Neuronal stem cell (in vitro differentiated cells): ENCODE data around the gene LEMD3.

Experiments
- DNase-seq: peaks from one replicate; pipeline ENCODE4 v3.0.0-alpha.2; 2013; ENCODE audit warnings: low spot score
- H2AFZ ChIP-seq: one replicate; pipeline ENCODE4 v1.6.1; 2013; ENCODE audit warnings: mild to moderate bottlenecking, low read length, inconsistent platforms
- H2AK5ac ChIP-seq: 2 replicates; pipeline ENCODE4 v1.6.1; 2013; ENCODE audit warnings: low read depth, mild to moderate bottlenecking, inconsistent platforms, low read length, moderate library complexity, mixed read lengths
- H2BK120ac ChIP-seq: 2 replicates; pipeline ENCODE4 v1.6.1; 2013; ENCODE audit warnings: low read depth, mild to moderate bottlenecking, inconsistent platforms, low read length, moderate library complexity, mixed read lengths
- H2BK12ac ChIP-seq: one replicate; pipeline ENCODE4 v1.6.1; 2013; ENCODE audit warnings: low read length, inconsistent platforms
- H2BK15ac ChIP-seq: 2 replicates; pipeline ENCODE4 v1.6.1; 2013; ENCODE audit warnings: mild to moderate bottlenecking, low read length, inconsistent platforms, mixed read lengths
- H2BK5ac ChIP-seq: one replicate; pipeline ENCODE4 v1.6.1; 2013; ENCODE audit warnings: inconsistent platforms, mild to moderate bottlenecking, low read length, moderate library complexity
- H3K14ac ChIP-seq: one replicate; pipeline ENCODE4 v1.6.1; 2013; ENCODE audit warnings: low read length, inconsistent platforms
- H3K18ac ChIP-seq: 2 replicates; pipeline ENCODE4 v1.6.1; 2013; ENCODE audit warnings: low read length, inconsistent platforms
- H3K23ac ChIP-seq: 2 replicates; pipeline ENCODE4 v1.6.1; 2013; ENCODE audit warnings: low read depth, mild to moderate bottlenecking, mixed read lengths, low read length, inconsistent platforms; ENCODE audit not compliant: poor library complexity
- H3K27ac ChIP-seq: replicated peaks from 3 replicates; pipeline ENCODE4 v1.5.1; 2013; ENCODE audit warnings: low read length, inconsistent platforms
- H3K27me3 ChIP-seq, 3 experiments: 2 replicates each; pipeline ENCODE4 v1.6.1; 2013; ENCODE audit warnings: low read length in 3 of 3, mild to moderate bottlenecking in 2 of 3, inconsistent platforms in 1 of 3, low read depth in 1 of 3, mixed read lengths in 1 of 3, moderate library complexity in 1 of 3; ENCODE audit not compliant: control insufficient read depth in 3 of 3, insufficient read depth in 3 of 3
- H3K36me3 ChIP-seq, 2 donors: replicated peaks in 1 of 2; 2 replicates each; pipeline ENCODE4 v1.6.1; 2013; ENCODE audit warnings: low read length in 2 of 2; ENCODE audit not compliant: control insufficient read depth in 2 of 2, insufficient read depth in 2 of 2
- H3K4ac ChIP-seq: 2 replicates; pipeline ENCODE4 v1.6.1; 2013; ENCODE audit warnings: inconsistent platforms, mild to moderate bottlenecking, low read length, moderate library complexity
- H3K4me1 ChIP-seq, 2 donors: 1 replicate in 1 of 2; 2 replicates in 1 of 2; pipeline ENCODE4 v1.6.1; 2013; ENCODE audit warnings: low read length in 2 of 2, low read depth in 1 of 2; ENCODE audit not compliant: control insufficient read depth in 2 of 2, insufficient read depth in 1 of 2
- H3K4me2 ChIP-seq: one replicate; pipeline ENCODE4 v1.6.1; 2013; ENCODE audit warnings: mild to moderate bottlenecking, low read length, inconsistent platforms; ENCODE audit not compliant: insufficient read depth, poor library complexity, severe bottlenecking
- H3K4me3 ChIP-seq, 2 donors: 2 replicates each; pipeline ENCODE4 v1.5.1; 2013; ENCODE audit warnings: low read length in 2 of 2, mild to moderate bottlenecking in 2 of 2, inconsistent platforms in 1 of 2, moderate library complexity in 1 of 2
- H3K79me1 ChIP-seq: one replicate; pipeline ENCODE4 v1.6.1; 2013; ENCODE audit warnings: low read depth, mild to moderate bottlenecking, inconsistent platforms, low read length, moderate library complexity
- H3K9ac ChIP-seq: one replicate; pipeline ENCODE4 v1.6.1; 2013; ENCODE audit warnings: mild to moderate bottlenecking, low read depth, low read length, inconsistent platforms; ENCODE audit not compliant: poor library complexity
- H3K9me3 ChIP-seq, 2 donors: replicated peaks in 1 of 2; 2 replicates each; pipeline versions ENCODE3 to v1.6.1; 2013; ENCODE audit warnings: low read length in 2 of 2, mild to moderate bottlenecking in 2 of 2, inconsistent platforms in 1 of 2, low read depth in 1 of 2, mixed read lengths in 1 of 2, moderate library complexity in 1 of 2; ENCODE audit not compliant: control insufficient read depth in 2 of 2, insufficient read depth in 1 of 2
- H4K8ac ChIP-seq: one replicate; pipeline ENCODE4 v1.6.1; 2013; ENCODE audit warnings: low read depth, mild to moderate bottlenecking, inconsistent platforms, low read length, moderate library complexity
- H4K91ac ChIP-seq: one replicate; pipeline ENCODE4 v1.6.1; 2013; ENCODE audit warnings: low read length, low read depth, mild to moderate bottlenecking, inconsistent platforms; ENCODE audit not compliant: poor library complexity
- WGBS, 2 donors: extraction: QIAGEN DNeasy Blood & Tissue Kit; methylation state at CpG; one replicate each; pipeline ENCODE4 v1.1.7; 2013; ENCODE audit warnings: missing lambda C conversion rate in 2 of 2, mixed read lengths in 1 of 2; ENCODE audit not compliant: insufficient read length in 2 of 2, insufficient replicate concordance in 1 of 2; ENCODE audit errors: extremely low coverage in 2 of 2; 5-methylcytosine and 5-hydroxymethylcytosine counted together

The LEMD3 gene

GRCh38 chr12:65147312-65147905 lies 22.0 kb upstream of the LEMD3 start:
- Histone ChIP-seq H3K9ac (no peak overlapping the region), H2BK120ac (no peak overlapping the region), H4K91ac (no peak overlapping the region), H3K4ac (no peak overlapping the region), H3K79me1 (no peaks in the 10 kb centered on the region), H2AK5ac (no peak overlapping the region), H3K27ac (no peak overlapping the region), H3K4me2 (no peak overlapping the region), H3K9me3 (no peaks in the 10 kb centered on the region), H3K18ac (no peak overlapping the region), H2BK5ac (no peak overlapping the region), H3K14ac (no peak overlapping the region), H4K8ac (no peak overlapping the region), H2BK12ac (no peak overlapping the region), H2AFZ (no peak overlapping the region), H2BK15ac (no peak overlapping the region), H3K4me1 (peaks cover 0 to 4% of the 10 kb centered on the region in 2 donors), H3K27me3 (peaks cover 0 to 40% (median 0%) of the 10 kb centered on the region in 3 experiments), H3K23ac (no peak overlapping the region), H3K4me3 (no peak overlapping the region), H3K36me3 (no peaks in the 10 kb centered on the region)
- DNase-seq = no peak
- WGBS, 2 donors = no CpG with 5 or more reads among the region's 2 CpGs

- Histone ChIP-seq H3K36me3 (no peaks in the 10 kb centered on the region), H3K27ac (no peak overlapping the region), H4K8ac (no peak overlapping the region), H3K27me3 (peaks cover 0 to 21% (median 0%) of the 10 kb centered on the region in 3 experiments), H2BK12ac (no peak overlapping the region), H3K79me1 (no peaks in the 10 kb centered on the region), H2BK120ac (no peak overlapping the region), H2AK5ac (no peak overlapping the region), H3K4me1 (no peaks in the 10 kb centered on the region), H2AFZ (no peak overlapping the region), H3K18ac (no peak overlapping the region), H2BK5ac (no peak overlapping the region), H3K23ac (no peak overlapping the region), H3K9ac (no peak overlapping the region), H4K91ac (no peak overlapping the region), H3K4me2 (no peak overlapping the region), H2BK15ac (no peak overlapping the region), H3K14ac (no peak overlapping the region), H3K4me3 (no peak overlapping the region), H3K9me3 (no peaks in the 10 kb centered on the region), H3K4ac (no peak overlapping the region)
- DNase-seq = no peak
Observed at GRCh38 chr12:65152012-65152411, 17.4 kb upstream of the LEMD3 start.

- H3K9me3 ChIP-seq = no peaks in the 10 kb centered on the region
- no peak overlapping the region for H4K91ac ChIP-seq
- H2AFZ ChIP-seq = no peak overlapping the region
- no CpG with 5 or more reads among the region's 1 CpG for WGBS, 2 donors
- no peak overlapping the region for H2BK12ac ChIP-seq
- no peak overlapping the region for H3K4me3 ChIP-seq
- H2AK5ac ChIP-seq = no peak overlapping the region
- H3K4me1 ChIP-seq = no peaks in the 10 kb centered on the region
- H2BK120ac ChIP-seq = no peak overlapping the region
- no peak overlapping the region for H4K8ac ChIP-seq
- no peak overlapping the region for H3K27ac ChIP-seq
- DNase-seq = no peak
- no peak overlapping the region for H3K18ac ChIP-seq
- no peak overlapping the region for H3K14ac ChIP-seq
- no peak overlapping the region for H3K4ac ChIP-seq
- H3K27me3 ChIP-seq = peaks cover 0 to 17% (median 0%) of the 10 kb centered on the region in 3 experiments
- H3K23ac ChIP-seq = no peak overlapping the region
- no peak overlapping the region for H2BK15ac ChIP-seq
- no peak overlapping the region for H3K4me2 ChIP-seq
- no peak overlapping the region for H2BK5ac ChIP-seq
- no peaks in the 10 kb centered on the region for H3K79me1 ChIP-seq
- H3K36me3 ChIP-seq = no peaks in the 10 kb centered on the region
- no peak overlapping the region for H3K9ac ChIP-seq
Observed at GRCh38 chr12:65152596-65152995, 16.8 kb upstream of the LEMD3 start.

GRCh38 chr12:65155784-65156183 lies 13.6 kb upstream of the LEMD3 start:
- H3K4ac ChIP-seq = no peak overlapping the region
- H2BK15ac ChIP-seq = no peak overlapping the region
- H2BK120ac ChIP-seq = no peak overlapping the region
- H2AK5ac ChIP-seq = no peak overlapping the region
- no peaks in the 10 kb centered on the region for H3K4me1 ChIP-seq
- H2BK12ac ChIP-seq = no peak overlapping the region
- no peak overlapping the region for H4K91ac ChIP-seq
- H3K79me1 ChIP-seq = no peaks in the 10 kb centered on the region
- H3K9me3 ChIP-seq = no peaks in the 10 kb centered on the region
- H3K27me3 ChIP-seq = peaks cover 0 to 31% (median 0%) of the 10 kb centered on the region in 3 experiments
- no CpG with 5 or more reads among the region's 3 CpGs for WGBS, 2 donors
- no peak overlapping the region for H3K4me3 ChIP-seq
- H3K4me2 ChIP-seq = no peak overlapping the region
- no peak overlapping the region for H2AFZ ChIP-seq
- no peaks in the 10 kb centered on the region for H3K36me3 ChIP-seq
- H3K27ac ChIP-seq = no peak overlapping the region
- H4K8ac ChIP-seq = no peak overlapping the region
- H3K9ac ChIP-seq = no peak overlapping the region
- H3K14ac ChIP-seq = no peak overlapping the region
- no peak overlapping the region for H3K18ac ChIP-seq
- no peak overlapping the region for H2BK5ac ChIP-seq
- no peak for DNase-seq
- H3K23ac ChIP-seq = no peak overlapping the region
